GM23338 (cell line): ENCODE data around the gene MESP1.

ENCODE experiments used
- CTCF ChIP-seq, 2 experiments: fragments of 200-600 bp in 1 of 2; sonication (generic) in 1 of 2; conservative IDR thresholded peaks; 2 replicates each; pipeline versions ENCODE4 v1.5.1 to v1.6.1; 2016 to 2017; ENCODE audit warnings: antibody characterized with exemption in 2 of 2, low read depth in 2 of 2, mild to moderate bottlenecking in 2 of 2, moderate library complexity in 1 of 2
- ETS1 ChIP-seq: IDR thresholded peaks from 2 replicates; pipeline ENCODE4 v1.6.1; 2016; ENCODE audit warnings: antibody characterized with exemption
- EZH2 ChIP-seq: fragments of 200-600 bp; sonication (generic); IDR thresholded peaks from one replicate; pipeline ENCODE4 v1.8.0; 2017; ENCODE audit warnings: antibody characterized with exemption, mild to moderate bottlenecking, low read depth; ENCODE audit not compliant: unreplicated experiment
- EZH2phosphoT487 ChIP-seq: fragments of 200-600 bp; sonication (generic); IDR thresholded peaks from one replicate; pipeline ENCODE4 v1.8.1; 2018; ENCODE audit warnings: antibody characterized with exemption; ENCODE audit not compliant: unreplicated experiment
- JUNB ChIP-seq: IDR thresholded peaks from one replicate; pipeline ENCODE4 v1.6.1; 2016; ENCODE audit warnings: antibody characterized with exemption; ENCODE audit not compliant: unreplicated experiment
- NANOG ChIP-seq: IDR thresholded peaks from 2 replicates; pipeline ENCODE4 v1.6.1; 2016; ENCODE audit warnings: antibody characterized with exemption, borderline replicate concordance
- POLR2AphosphoS5 ChIP-seq: IDR thresholded peaks from 2 replicates; pipeline ENCODE4 v1.6.1; 2016; ENCODE audit warnings: antibody characterized with exemption, low read depth
- ZNF462 ChIP-seq: fragments of 250-450 bp; sonication (Bioruptor Pico); IDR thresholded peaks from 2 replicates; pipeline ENCODE4 v1.5.0; 2020; ENCODE audit warnings: mild to moderate bottlenecking, moderate library complexity

- TF ChIP-seq CTCF (conservative IDR thresholded peaks at IDR 0.05; ENCODE audit: low read depth in 2 of 2) = peak; percentile 87 to 99
- TF ChIP-seq EZH2 = no peak
- no peak for TF ChIP-seq POLR2AphosphoS5
- TF ChIP-seq JUNB = no peak
- TF ChIP-seq EZH2phosphoT487 = no peak
- TF ChIP-seq ZNF462 = no peak
- TF ChIP-seq ETS1 = no peak
- no peak for TF ChIP-seq NANOG
Observed at GRCh38 chr15:89760303-89761008, 9.4 kb upstream of the MESP1 start.
